ENCODE data around the gene PRKAR1B. TPM values are rescaled to one million over a fixed set of nuclear protein-coding genes. Genes with fewer than 3 reads are reported as not detected.

PRKAR1B gene
- total RNA-seq, 2 donors from 2014 or later: 15.6 to 18.4 TPM

DNA sequence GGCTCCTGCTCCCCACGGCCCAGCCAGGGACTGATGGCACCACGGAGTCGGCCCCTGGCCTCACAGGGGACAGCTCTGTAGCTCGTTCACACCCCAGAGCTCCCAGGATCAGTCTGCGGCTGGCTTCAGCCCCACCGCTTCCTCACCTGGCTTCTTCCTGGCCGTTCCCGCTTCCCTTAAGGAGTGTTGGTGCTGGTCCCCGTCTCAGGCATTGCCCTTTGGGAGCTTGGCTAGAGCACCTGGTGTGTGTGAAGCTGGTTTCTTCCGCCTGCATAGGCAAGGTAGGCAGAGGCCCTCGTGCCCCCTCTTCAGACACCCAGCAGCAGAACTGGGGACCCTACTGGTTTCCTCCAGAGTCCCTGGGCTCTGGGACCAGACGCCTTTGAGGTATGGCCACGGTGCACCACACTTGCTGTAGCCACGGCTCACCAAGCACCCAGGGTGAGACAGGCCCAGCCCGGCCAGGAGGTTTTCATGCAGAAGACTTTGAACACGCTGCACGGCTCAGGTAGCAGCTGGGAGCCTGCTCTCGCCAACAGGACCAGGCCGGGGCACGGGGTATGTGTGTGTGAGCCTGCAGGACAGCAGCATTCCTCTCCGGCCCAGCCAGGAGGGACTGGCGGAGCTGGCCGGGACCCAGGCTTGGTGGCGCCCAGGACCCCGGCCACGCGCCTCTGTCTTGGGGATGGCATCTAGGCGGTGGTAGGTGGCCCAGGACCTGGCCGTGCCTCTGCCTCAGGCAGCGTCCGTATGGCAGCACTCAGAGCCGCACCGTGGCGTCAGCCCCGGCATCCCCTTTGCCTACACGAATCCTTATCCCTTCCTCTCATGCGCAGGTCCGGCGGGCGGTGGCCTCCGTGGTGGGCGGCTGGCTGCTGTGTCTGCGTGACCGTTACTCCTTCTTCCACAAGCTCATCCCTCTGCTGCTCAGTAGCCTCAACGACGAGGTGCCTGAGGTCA is 13.2 kb upstream of the PRKAR1B start:
- ATAC-seq (ENCODE audit: insufficient number of reproducible peaks, low FRiP score, low read depth) (no peak), DNase-seq (ENCODE audit: low spot score) (no peak)
- H3K36me3 ChIP-seq: peaks cover 16% of the 10 kb centered on the region

DNA sequence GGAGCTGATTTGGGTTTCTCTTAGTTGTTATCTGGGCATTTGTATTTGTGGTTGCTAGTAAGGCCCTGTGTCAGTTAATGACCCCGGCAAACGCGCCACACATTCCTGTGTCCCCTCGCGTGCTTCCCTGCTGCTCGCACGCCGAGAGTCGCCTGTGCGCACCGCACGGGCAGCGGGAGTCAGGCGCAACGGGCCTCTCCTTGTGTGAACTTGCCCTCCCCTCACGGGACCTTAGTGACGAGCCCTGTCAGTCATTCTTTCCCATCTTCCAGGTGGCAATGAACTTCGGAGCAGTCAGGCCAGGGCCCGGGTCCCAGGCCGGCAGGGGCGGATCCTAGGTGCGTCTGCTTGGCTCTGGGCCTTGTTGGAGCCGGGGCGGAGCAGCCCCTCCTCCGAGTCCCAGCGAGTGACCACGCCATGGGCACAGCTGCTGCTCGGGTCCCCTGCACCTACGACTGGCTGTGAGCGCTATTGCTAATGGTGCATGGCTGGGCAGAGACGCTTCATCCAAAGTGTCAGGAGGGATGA is 12.4 kb upstream of the PRKAR1B start:
- Histone ChIP-seq H3K9me3 (peaks cover 3% of the 10 kb centered on the region), H3K27me3 (replicated peaks; ENCODE audit: insufficient read depth) (no peaks in the 10 kb centered on the region), H3K36me3 (peaks cover 12% of the 10 kb centered on the region), H3K4me1 (ENCODE audit: control insufficient read depth in 1 of 2, low read depth in 2 of 2) (no peaks in the 10 kb centered on the region), H3K27ac (no peak overlapping the region), H3K4me3 (no peak overlapping the region)
- DNase-seq (ENCODE audit: low spot score) (no peak), ATAC-seq (ENCODE audit: insufficient number of reproducible peaks, low FRiP score, low read depth) (no peak)
- TF ChIP-seq, protein P1, sequence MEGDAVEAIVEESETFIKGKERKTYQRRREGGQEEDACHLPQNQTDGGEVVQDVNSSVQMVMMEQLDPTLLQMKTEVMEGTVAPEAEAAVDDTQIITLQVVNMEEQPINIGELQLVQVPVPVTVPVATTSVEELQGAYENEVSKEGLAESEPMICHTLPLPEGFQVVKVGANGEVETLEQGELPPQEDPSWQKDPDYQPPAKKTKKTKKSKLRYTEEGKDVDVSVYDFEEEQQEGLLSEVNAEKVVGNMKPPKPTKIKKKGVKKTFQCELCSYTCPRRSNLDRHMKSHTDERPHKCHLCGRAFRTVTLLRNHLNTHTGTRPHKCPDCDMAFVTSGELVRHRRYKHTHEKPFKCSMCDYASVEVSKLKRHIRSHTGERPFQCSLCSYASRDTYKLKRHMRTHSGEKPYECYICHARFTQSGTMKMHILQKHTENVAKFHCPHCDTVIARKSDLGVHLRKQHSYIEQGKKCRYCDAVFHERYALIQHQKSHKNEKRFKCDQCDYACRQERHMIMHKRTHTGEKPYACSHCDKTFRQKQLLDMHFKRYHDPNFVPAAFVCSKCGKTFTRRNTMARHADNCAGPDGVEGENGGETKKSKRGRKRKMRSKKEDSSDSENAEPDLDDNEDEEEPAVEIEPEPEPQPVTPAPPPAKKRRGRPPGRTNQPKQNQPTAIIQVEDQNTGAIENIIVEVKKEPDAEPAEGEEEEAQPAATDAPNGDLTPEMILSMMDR (IDR thresholded peaks at IDR 0.05): no peak

More for the DNA sequence above, 13.2 kb upstream of the PRKAR1B start:
- TF ChIP-seq, protein P1 (IDR thresholded peaks at IDR 0.05): no peak
- H3K27me3 ChIP-seq (replicated peaks; ENCODE audit: insufficient read depth): no peaks in the 10 kb centered on the region
- H3K9me3 ChIP-seq: no peaks in the 10 kb centered on the region
- H3K4me1 ChIP-seq (ENCODE audit: control insufficient read depth in 1 of 2, low read depth in 2 of 2): no peaks in the 10 kb centered on the region
- no peak overlapping the region for H3K27ac ChIP-seq
- H3K4me3 ChIP-seq: no peak overlapping the region

DNA sequence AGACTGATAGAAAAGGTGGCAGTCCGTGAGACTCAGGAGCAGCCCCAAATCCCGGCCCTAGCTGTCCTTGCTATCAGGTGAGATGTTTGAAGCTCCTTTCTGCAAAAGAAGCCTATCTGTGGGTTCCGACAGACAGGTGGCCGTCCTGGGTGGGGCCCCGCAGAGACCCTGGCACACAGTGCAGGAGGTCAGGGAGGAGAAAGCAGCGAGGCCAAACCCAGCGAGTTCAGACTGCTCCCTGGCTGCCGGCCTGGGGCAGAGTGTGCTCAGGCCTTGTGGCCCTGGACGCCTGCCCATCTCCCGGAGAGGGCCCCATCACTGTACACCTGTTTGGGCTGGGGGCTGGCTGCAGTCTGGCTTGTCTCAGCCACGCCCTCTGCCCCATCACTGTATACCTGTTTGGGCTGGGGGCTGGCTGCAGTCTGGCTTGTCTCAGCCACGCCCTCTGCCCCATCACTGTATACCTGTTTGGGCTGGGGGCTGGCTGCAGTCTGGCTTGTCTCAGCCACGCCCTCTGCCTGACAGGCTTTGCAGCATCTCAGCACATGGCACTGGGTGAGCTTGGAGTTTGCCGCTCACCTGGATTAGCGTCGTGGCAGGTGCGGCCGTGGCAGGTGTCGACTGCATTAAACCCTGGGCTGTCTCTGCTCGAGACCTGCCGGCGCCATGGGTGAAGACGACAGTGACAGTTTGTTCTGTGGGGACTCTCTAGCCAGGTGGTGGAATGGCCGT is 11.8 kb upstream of the PRKAR1B start:
- TF ChIP-seq, protein P1 (IDR thresholded peaks at IDR 0.05): no peak
- peaks cover 12% of the 10 kb centered on the region for H3K36me3 ChIP-seq
- DNase-seq (ENCODE audit: low spot score) (no peak), ATAC-seq (ENCODE audit: insufficient number of reproducible peaks, low FRiP score, low read depth) (no peak)
- H3K27ac ChIP-seq: no peak overlapping the region
- H3K4me1 ChIP-seq (ENCODE audit: control insufficient read depth in 1 of 2, low read depth in 2 of 2): no peaks in the 10 kb centered on the region
- H3K9me3 ChIP-seq: peaks cover 8% of the 10 kb centered on the region
- H3K27me3 ChIP-seq (replicated peaks; ENCODE audit: insufficient read depth): no peaks in the 10 kb centered on the region
- H3K4me3 ChIP-seq: no peak overlapping the region

DNA sequence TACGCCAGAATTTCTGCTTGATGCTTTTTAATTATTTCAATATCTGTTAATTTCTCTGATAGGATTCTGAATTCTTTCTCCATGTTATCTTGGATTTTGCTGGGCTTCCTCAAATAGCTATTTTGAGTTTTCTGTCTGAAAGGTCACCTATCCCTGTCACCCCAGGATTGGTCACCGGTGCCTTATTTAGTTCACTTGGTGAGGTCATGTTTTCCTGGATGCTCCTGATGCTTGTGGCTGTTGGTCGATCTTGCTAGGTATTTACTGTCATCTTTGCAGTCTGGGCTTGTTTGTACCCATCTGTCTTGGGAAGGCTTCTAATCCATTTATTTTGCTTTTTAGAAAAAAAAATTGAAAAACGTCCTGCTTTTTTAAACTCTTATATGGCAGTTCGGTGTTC is 11.2 kb upstream of the PRKAR1B start:
- Histone ChIP-seq H3K4me1 (ENCODE audit: control insufficient read depth in 1 of 2, low read depth in 2 of 2) (no peaks in the 10 kb centered on the region), H3K4me3 (no peak overlapping the region), H3K36me3 (peaks cover 12% of the 10 kb centered on the region), H3K27ac (no peak overlapping the region), H3K9me3 (peaks cover 11% of the 10 kb centered on the region), H3K27me3 (replicated peaks; ENCODE audit: insufficient read depth) (no peaks in the 10 kb centered on the region)
- TF ChIP-seq, protein P1 (IDR thresholded peaks at IDR 0.05): no peak
- no peak for DNase-seq (ENCODE audit: low spot score)
- no peak for ATAC-seq (ENCODE audit: insufficient number of reproducible peaks, low FRiP score, low read depth)

DNA sequence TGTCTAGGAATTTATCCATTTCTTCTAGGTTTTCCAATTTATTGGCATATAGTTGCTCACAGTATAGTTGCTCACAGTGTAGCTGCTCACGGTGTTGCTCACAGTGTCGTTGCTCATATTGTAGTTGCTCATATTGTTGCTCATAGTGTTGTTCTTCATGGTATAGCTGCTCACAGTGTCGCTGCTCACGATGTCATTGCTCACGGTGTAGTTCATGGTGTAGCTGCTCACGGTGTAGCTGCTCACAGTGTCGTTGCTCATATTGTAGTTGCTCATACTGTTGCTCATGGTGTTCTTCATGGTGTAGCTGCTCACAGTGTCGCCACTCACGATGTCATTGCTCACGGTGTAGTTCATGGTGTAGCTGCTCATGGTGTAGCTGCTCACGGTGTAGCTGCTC is 7.7 kb upstream of the PRKAR1B start:
- Histone ChIP-seq H3K36me3 (peaks cover 4% of the 10 kb centered on the region), H3K4me1 (ENCODE audit: control insufficient read depth in 1 of 2, low read depth in 2 of 2) (no peaks in the 10 kb centered on the region), H3K4me3 (no peak overlapping the region), H3K9me3 (peaks cover 11% of the 10 kb centered on the region), H3K27me3 (replicated peaks; ENCODE audit: insufficient read depth) (no peaks in the 10 kb centered on the region), H3K27ac (no peak overlapping the region)
- TF ChIP-seq, protein P1 (IDR thresholded peaks at IDR 0.05): no peak
- ATAC-seq (ENCODE audit: insufficient number of reproducible peaks, low FRiP score, low read depth): no peak
- no peak for DNase-seq (ENCODE audit: low spot score)

All from thoracic aorta (tissue), 2 donors.